Posterior vena cava (tissue), 2 donors: ENCODE results near the gene NID1. TPM values are rescaled to one million over a fixed set of nuclear protein-coding genes. Genes with fewer than 3 reads are reported as not detected.
"Not testable (repeated sequence)": the region's sequence is repeated elsewhere in the genome, so short reads cannot be mapped to it uniquely, and the experiment has no call there.

ENCODE experiments used
- DNase-seq: peaks from one replicate; pipeline ENCODE4 v3.0.0-alpha.2; 2020; ENCODE audit warnings: low spot score
- intact Hi-C, 2 donors: fragments of 100-400 bp; cut with DNase I; formaldehyde crosslinking; loops; one replicate each; pipeline versions ENCODE4 v1.14.1 to v1.14.2; 2022 to 2023
- total RNA-seq, 2 donors: library from RNA; stranded (reverse); fragmentation: NEBNext Ultra II Directional; extraction: Animal tissue kit (Norgen Biotek cat#: 25700); gene quantifications; one replicate each; pipeline ENCODE4 v1.2.1, GENCODE V29; 2021
- donor health status: DM: yes; HTN: yes; CAD: no.
- donor health status: DM: yes; HTN: yes; CAD: no.

NID1 gene
- total RNA-seq, 2 donors from 2014 or later, result 122 to 189 TPM

- intact Hi-C loops, result no loop called here
- no peak for DNase-seq
Measured at GRCh38 chr1:236013330-236013729, 51.6 kb downstream of the NID1 start.

- intact Hi-C loops, result no loop called here
- DNase-seq, result peak; percentile 58
Measured at GRCh38 chr1:236011641-236012040, 53.2 kb downstream of the NID1 start.

GRCh38 chr1:236010443-236010842 lies 54.4 kb downstream of the NID1 start:
- DNase-seq, result peak; percentile 38
- intact Hi-C loops, result no loop called here

- DNase-seq, result no peak
- intact Hi-C loops, result no loop called here
Measured at GRCh38 chr1:236009857-236010256, 55.0 kb downstream of the NID1 start.

- intact Hi-C loops, result no loop called here
- peak; percentile 10 for DNase-seq
Measured at GRCh38 chr1:236009191-236009590, 55.7 kb downstream of the NID1 start.

- DNase-seq, result peak; percentile 19
- intact Hi-C loops, result no loop called here
Measured at GRCh38 chr1:236007781-236008180, 57.1 kb downstream of the NID1 start.

- DNase-seq, intact Hi-C loops: not testable (repeated sequence)
Measured at GRCh38 chr1:236003058-236003457, 61.8 kb downstream of the NID1 start.

- intact Hi-C loops, result no loop called here
Measured at GRCh38 chr1:236002572-236002971, 62.3 kb downstream of the NID1 start.

GRCh38 chr1:236002025-236002390 lies 62.9 kb downstream of the NID1 start:
- intact Hi-C loops, result no loop called here
- DNase-seq, result no peak

More at GRCh38 chr1:236002572-236002971, 62.3 kb downstream of the NID1 start:
- no peak for DNase-seq

GRCh38 chr1:236000781-236001180 lies 64.1 kb downstream of the NID1 start:
- DNase-seq, result no peak
- intact Hi-C loops, result no loop called here

GRCh38 chr1:235999259-235999925 lies 65.5 kb downstream of the NID1 start:
- intact Hi-C loops, result no loop called here

GRCh38 chr1:235998812-235999211 lies 66.1 kb downstream of the NID1 start:
- DNase-seq, result no peak
- intact Hi-C loops, result no loop called here

More at GRCh38 chr1:235999259-235999925, 65.5 kb downstream of the NID1 start:
- DNase-seq, result no peak

- intact Hi-C loops, result no loop called here
- no peak for DNase-seq
Measured at GRCh38 chr1:235997931-235998330, 67.0 kb downstream of the NID1 start.

GRCh38 chr1:235997049-235997448 lies 67.8 kb downstream of the NID1 start:
- intact Hi-C loops, result no loop called here
- peak; percentile 14 for DNase-seq

GRCh38 chr1:235996048-235996785 lies 68.7 kb downstream of the NID1 start:
- DNase-seq, result no peak
- intact Hi-C loops, result no loop called here

- intact Hi-C loops, result no loop called here
- DNase-seq, result no peak
Measured at GRCh38 chr1:235995511-235995910, 69.4 kb downstream of the NID1 start.

- intact Hi-C loops, result no loop called here
- DNase-seq, result no peak
Measured at GRCh38 chr1:235993652-235994051, 71.2 kb downstream of the NID1 start.

GRCh38 chr1:235992868-235993267 lies 72.0 kb downstream of the NID1 start:
- intact Hi-C loops, result no loop called here

GRCh38 chr1:235992346-235992745 lies 72.5 kb downstream of the NID1 start:
- intact Hi-C loops, result no loop called here
- no peak for DNase-seq

More at GRCh38 chr1:235992868-235993267, 72.0 kb downstream of the NID1 start:
- DNase-seq, result no peak

- no peak for DNase-seq
- intact Hi-C loops, result no loop called here
Measured at GRCh38 chr1:235990330-235990795, 74.5 kb downstream of the NID1 start.

GRCh38 chr1:235989105-235989504 lies 75.8 kb downstream of the NID1 start:
- DNase-seq, result no peak
- intact Hi-C loops, result loop anchor here in 1 of 2 donors (10.0 kb wide), 1 partner anchor 66 kb away; no protein-coding TSS in a partner anchor
